DMS79 treated with DMSO at 0.1 percent for 48 hours (cell line): ENCODE data around the gene RBKS.

ENCODE experiments used
- DNase-seq: peaks from one replicate; lab custom pipeline; 2025; lab: John Stamatoyannopoulos, UW

Gene RBKS

GRCh38 chr2:27890146-27890923, at the start of gene RBKS, which contains the start of gene BABAM2:
RBKS (minus strand) TSS chr2:27890387; CDS start chr2:27890345, 42 bp downstream.
BABAM2 (plus strand) TSS chr2:27890729; CDS start chr2:27894557, 3,828 bp downstream.
- DNase-seq, result peak; percentile 91

DNA sequence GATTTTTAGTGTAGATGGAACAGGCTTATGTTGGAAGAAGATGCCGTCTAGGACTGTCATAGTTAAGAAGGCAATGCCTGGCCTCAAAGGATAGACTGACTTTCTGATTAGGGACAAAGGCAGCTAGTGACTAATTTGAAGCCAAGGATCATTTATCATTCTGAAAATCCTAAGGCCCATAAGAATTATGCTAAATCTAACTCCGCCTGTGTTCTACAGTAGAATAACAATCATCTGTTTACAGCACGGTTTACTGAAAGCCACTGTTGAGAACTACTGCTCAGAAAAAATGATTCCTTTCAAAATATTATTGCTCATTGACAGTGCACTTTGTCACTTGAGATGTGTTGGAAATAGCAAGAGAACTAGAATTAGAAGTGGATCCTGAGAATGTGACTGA, 44.8 kb upstream of the RBKS start:
- no peak for DNase-seq

DNA sequence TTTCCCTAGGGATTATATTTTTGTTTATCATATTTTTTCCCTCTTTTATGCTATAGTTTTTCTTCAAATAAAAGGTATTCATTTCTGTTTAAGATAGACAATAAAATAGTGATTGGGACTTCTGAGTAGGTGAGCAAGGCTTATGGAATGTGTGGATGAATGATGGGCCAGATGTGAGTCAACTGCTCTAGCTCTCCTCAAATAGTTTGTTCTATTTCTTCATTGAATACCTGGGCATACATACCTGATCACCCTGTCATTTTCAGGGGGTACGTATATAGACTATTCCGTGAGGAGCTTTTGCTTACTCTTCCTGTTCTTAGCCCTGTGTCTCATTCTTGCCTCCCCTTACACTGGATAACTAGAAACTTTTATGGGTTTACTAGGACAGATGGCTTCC, 42.2 kb upstream of the RBKS start:
- no peak for DNase-seq

- DNase-seq, result no peak
Observed at GRCh38 chr2:27931361-27931950, 41.3 kb upstream of the RBKS start.

DNA sequence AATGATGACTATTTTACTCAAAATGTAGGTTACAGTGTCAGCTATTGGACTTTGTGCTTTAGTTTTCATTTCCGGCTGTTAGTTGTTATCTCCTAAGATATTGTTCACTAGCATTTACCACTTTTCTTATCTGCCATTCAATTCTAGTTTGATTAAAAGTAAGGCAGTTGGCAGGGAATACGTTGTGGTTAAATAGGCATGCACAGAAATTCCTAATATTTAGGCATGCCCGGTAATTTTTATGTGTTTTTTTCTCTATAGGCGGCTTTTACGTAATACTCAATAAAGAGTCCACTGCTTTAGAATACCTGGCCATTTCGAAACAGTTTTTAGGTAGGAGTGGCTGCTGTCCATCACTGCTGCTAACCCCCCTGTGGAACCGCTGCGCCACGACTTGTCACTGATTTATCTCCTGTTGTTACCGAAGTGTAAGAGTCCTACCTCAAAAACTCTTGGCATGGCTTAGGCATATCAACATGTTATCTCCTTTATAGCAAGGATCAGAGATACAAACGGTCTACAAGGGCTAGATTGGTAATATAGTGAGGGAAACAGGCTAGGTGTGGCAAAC, 39.8 kb upstream of the RBKS start:
- DNase-seq, result no peak

DNA sequence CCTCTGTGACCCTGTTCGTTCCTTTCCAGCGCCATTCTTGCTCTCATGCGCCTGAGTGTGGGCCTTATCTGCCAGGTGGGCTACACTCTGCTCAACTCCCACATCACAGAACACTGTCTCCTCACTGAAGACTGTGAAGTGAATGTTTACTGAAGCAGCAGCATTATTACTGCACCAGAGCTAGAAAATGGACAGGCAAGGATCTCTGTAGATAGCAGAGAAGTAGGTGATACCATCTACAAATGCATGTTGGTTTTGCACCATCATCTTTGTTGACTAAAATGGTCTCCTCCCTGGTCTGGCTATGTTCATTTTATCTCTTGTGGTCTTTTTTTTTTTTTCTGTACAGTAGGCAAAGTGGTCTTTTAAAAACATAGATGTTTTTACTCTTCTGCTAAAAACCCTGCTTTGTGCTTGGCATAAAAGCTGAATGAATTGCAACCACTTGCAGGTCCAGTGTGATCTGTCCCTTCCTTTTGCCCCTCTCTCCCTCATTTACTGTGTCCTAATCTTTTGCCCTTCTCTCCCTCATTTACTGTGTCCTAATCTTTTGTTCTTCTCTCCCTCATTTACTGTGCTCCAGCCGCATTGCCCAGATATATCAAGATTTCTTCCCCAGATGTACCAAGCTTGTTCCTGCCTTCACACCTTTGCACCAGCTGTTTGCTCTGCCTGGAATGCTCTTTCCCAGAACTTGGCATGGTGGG, 35.7 kb upstream of the RBKS start:
- no peak for DNase-seq

DNA sequence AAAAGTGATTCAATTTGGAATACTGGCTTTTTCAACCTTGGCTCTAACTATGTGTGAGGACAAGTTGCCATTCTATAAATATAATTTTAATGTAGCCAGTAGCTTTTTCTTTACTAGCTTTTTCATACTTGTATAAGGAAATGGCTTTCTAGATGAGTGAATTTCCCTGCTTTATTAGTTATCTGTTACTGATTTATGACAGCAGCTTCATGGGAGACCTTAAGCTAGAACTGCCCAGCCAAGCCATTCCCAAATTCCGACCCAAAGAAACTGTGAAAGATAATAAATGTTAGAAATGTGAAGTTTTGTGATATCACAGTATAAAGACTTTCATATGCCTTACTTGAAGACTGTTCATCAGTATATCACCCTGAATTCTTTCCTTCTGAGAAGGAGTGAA, 32.7 kb upstream of the RBKS start:
- no peak for DNase-seq

GRCh38 chr2:27921880-27922547, 31.8 kb upstream of the RBKS start:
- no peak for DNase-seq

DNA sequence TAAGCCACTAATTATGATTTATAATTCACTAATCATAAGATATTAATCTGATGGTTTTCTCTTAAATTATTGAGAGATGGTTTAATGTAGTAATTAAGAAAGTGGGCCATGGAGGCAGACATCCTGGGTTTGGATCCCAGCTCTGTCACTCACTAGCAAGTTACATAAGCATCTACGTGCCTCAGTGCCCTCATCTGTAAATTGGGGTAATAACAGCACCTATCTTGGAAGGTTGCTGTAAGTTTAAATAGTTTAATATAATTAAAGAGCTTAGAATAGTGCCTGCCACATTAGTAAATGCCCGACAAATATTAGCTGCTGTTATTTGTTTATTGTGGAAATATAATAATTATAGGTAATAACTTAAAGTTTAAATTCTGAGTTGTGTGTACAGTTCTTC, 31.2 kb upstream of the RBKS start:
- DNase-seq, result no peak

- no peak for DNase-seq
Observed at GRCh38 chr2:27920148-27920885, 30.1 kb upstream of the RBKS start.

- no peak for DNase-seq
Observed at GRCh38 chr2:27916293-27916995, 26.3 kb upstream of the RBKS start.

- no peak for DNase-seq
Observed at GRCh38 chr2:27915874-27916273, 25.7 kb upstream of the RBKS start.

GRCh38 chr2:27915191-27915590, 25.0 kb upstream of the RBKS start:
- DNase-seq, result no peak

DNA sequence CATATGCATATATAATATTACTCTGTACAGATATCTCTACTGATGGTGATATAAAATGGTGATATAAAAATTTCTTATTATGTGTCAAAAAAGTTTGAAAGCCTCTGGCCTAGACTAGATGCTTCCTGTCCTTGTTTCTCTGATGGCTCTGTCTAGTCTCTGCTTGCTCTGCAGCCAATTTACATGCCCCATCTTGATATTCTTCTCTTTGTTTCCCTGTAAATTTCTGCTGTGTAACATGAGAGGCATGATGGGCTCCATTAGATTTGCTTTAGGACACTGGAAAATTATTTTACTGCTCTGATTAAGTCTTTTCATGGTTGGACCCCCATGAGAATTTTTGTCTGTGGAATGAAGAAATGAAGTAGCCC, 24.6 kb upstream of the RBKS start:
- DNase-seq, result no peak

DNA sequence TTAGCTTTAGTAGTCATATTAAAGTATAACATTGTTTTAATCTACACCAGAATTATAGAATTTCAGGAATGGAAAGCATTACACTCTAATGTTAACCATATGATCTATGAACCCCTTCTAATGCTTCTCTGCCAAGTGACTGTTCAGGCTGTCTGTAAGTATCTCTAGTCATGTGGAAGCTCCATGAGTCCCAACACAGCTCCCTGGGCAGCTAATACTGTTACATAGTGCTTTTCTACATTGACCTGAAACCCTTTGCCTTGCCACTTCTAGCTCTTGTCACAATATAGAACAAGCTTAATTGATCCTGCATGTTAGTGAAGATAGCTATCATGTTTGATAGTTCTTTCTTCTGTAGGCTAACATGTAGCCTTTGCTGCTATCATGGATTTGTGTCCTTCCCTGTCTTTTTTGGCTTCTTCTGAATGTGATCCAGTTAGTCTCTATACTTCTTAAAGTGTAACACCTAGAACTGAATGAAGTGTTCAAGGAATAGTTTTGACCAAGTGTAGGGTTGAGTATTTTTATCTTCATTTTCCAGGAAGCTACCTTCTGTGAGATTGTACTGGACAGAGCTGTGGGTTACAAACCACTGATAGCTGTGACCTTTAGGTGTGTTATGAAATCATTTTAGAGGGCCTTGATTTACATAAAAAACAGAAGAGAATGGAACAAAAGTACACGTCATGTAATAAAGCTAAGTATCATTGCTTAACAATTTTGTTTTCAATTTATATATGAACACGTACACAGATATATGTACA, 24.0 kb upstream of the RBKS start:
- DNase-seq, result no peak

GRCh38 chr2:27912512-27912911, 22.3 kb upstream of the RBKS start:
- no peak for DNase-seq

DNA sequence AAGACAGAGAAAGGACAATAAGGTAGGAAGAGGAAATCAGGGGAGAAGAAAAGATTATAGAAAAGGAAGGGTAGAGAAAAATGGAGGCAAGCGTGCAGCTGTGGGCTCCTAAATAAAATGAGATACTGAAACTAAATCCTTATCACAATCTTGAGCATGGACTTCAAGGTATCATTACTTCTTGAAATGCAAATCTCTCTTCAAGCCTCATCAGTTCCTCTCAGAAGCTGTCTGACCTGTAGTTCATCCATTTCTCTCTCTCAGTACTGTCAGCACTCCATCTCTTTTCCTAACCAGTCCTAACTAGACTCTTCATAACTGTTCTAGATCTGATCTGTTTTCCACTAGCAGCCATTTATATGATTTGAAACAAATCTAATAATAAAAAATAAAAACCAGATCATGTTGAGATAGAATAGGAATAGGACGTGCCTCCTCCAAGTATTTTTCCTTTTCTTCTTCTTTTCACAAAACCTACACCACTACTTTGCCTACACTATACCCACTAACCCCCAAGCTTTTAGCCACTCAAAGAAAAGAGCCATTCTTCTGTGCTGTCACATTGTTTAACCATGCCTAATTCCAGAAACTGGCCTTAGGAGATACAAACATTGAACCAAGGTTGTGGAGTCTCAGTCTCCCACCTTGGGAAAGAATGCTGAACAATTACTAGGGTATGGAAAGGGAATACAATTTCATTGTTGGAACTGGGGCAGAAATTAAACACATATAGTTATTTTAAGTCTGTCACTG, 21.4 kb upstream of the RBKS start:
- no peak for DNase-seq

- DNase-seq, result no peak
Observed at GRCh38 chr2:27909901-27910300, 19.7 kb upstream of the RBKS start.

- DNase-seq, result no peak
Observed at GRCh38 chr2:27907547-27907946, 17.4 kb upstream of the RBKS start.
